HTR-8/SVneo (cell line): Measurements from ENCODE around the gene TEAD3.
"Not testable (repeated sequence)": the region's sequence is repeated elsewhere in the genome, so short reads cannot be mapped to it uniquely, and the experiment has no call there.

Experiments used
- DNase-seq: peaks from one replicate; pipeline ENCODE4 v3.0.0; 2011; ENCODE audit warnings: low spot score, mixed read lengths; ENCODE audit not compliant: insufficient read length
- FAIRE-seq: peaks from 2 replicates; lab custom pipeline; 2011; peaks lifted over from hg19 to GRCh38; lab: Jason Lieb, UNC

The TEAD3 gene

GRCh38 chr6:35454391-35455110 lies 42.3 kb downstream of the TEAD3 start:
- no peak for FAIRE-seq
- DNase-seq, result no peak

- no peak for DNase-seq
- no peak for FAIRE-seq
These were observed 43.6 kb downstream of the TEAD3 start for GRCh38 chr6:35453236-35453635.

DNA sequence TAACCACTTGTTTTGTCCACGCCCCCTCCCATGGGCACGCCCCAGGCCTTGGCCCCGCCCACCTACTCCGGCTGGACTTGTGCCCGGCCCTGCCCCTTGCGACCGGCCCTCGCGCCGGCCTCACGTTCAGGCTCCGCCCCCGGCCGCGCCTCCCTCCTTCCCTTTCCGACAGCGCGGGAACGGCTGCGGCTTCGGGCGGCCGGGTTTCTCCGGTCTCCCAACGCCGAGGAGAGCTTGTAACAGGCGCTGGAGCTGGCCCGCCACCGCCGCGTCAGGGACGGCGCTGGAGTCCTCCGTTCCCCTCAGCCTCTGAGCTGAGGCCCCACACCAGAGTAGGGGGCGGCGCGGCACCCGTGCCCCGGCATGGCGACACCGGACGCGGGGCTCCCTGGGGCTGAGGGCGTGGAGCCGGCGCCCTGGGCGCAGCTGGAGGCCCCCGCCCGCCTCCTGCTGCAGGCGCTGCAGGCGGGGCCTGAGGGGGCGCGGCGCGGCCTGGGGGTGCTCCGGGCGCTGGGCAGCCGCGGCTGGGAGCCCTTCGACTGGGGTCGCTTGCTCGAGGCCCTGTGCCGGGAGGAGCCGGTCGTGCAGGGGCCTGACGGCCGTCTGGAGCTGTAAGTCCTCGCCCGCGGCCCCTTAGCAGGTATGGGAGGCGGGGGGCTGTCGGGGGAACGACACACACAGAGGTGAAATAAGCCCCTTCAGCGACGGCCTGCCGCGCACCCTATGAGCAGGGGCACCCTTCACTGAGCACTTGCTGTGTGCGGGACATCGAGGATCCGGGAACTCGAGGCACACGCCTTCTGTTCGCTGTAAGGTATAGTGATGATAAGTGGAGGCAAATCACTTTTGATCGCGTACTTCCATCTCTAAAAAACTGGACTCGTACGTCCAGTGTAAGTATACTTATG lies 44.4 kb downstream of the TEAD3 start, which contains the start of gene FANCE:
FANCE (plus strand) TSS at position 156 of the 908 bp plus-strand sequence; CDS start at position 364, 208 bp downstream.
- peak; percentile 86 for FAIRE-seq
- DNase-seq, result peak; percentile 84

- DNase-seq, result no peak
- no peak for FAIRE-seq
These were observed 45.3 kb downstream of the TEAD3 start for GRCh38 chr6:35451354-35452182.

DNA sequence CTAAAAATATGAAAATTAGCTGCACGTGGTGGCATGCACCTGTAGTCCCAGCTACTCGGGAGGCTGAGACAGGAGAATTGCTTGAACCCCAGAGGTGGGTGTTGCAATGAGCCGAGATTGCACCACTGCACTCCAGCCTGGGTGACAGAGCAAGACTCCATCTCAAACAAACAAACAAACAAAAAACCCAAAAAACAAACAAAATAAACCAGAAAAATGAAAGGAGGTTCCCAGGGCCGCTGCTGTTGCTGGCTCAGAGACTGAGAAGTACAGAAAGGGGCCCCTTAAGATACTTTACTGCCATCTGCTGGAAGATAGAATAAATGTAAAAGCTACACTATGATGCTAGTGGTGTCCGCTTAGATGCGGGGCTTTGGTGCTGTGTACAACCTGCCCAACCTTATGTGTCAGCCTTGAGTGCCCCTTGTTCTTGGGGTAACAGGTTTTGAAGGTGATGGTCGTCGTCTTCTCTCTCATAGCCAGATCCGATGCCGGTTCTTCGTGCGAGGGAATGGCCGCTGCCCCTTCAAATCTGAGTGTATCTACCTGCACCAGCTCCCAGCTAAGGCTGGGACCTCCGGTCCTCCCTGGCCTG lies 47.5 kb downstream of the TEAD3 start:
- DNase-seq, result peak; percentile 86
- no peak for FAIRE-seq

DNA sequence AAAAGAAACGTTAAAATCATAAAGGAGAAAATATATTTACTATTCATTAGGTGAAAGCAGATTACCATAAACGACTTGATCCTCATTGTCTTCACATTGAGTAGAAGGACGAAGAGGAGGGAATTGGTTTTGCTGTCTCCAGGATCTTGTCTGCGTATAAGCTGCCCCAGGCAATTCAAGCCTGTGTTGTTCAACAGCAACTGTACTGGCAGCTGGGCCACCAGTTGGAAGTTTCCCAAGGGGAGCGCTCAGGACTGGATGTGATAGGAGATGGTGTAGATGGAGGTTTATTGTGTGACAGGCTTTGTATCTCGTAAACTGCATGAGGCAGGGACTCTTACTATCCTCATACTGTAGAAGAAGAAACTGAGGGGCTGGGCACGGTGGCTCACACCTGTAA lies 48.7 kb downstream of the TEAD3 start:
- DNase-seq (no peak), FAIRE-seq (no peak)

- FAIRE-seq (no peak), DNase-seq (no peak)
These were observed 51.2 kb downstream of the TEAD3 start for GRCh38 chr6:35445691-35446090.

GRCh38 chr6:35443341-35444030 lies 53.4 kb downstream of the TEAD3 start:
- FAIRE-seq, result no peak
- no peak for DNase-seq

DNA sequence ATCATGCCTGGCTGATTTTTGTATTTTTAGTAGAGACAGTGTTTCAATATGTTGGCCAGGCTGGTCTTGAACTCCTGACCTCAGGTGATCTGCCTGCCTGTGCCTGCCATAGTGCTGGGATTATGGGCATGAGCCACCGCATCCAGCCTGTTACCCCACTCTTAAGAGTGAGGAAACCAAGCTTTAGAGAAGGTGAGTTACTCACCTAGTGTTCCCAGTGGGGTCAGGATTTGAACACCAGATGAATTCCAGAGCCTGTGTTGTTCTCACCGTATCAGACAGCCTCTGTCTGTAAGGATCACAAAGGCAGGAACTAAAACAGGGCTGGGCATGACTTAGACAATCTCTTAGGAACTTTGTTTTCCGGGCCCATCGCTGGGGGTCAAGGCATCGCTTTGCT lies 54.2 kb downstream of the TEAD3 start:
- FAIRE-seq (no peak), DNase-seq (no peak)

DNA sequence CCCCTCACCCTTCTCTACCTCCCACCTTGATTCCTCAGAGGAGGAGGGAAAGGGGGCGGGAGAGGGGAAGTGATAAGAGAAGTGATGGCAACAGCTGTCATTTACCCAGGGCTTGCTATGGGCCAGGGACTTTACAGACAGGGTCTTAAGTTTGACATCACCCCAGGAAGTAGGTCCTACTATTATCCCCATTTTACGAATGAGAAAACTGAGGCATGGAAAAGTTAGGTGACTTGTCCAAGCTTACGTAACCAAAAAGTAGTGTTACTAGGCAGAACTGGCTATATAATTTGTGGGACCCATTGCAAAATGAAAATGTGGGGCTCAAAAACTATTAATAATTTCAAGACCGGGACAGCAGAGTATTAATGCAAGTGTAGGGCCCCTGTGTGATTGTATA lies 55.2 kb downstream of the TEAD3 start:
- no peak for DNase-seq
- FAIRE-seq, result no peak

DNA sequence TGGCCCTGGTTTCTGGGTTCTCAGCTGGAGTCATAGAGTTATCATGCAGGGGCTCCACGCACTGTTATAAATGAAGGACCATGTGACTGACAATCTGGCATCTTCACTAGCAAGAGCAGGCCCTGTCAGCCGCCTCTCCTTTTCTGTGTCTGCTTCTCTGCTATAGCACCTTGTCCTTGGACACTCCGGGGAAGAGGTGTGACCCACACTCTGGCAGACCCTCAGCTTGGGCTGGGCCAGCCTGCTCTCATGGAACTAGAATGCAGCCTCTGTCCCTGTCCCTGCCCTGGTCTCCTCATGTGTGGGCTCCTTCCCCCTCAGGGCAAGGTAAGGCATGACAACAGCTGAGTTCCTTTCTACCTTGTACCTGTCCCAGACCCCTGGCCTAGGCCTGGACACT lies 55.7 kb downstream of the TEAD3 start:
- DNase-seq (no peak), FAIRE-seq (no peak)

- no peak for DNase-seq
- no peak for FAIRE-seq
These were observed 57.6 kb downstream of the TEAD3 start for GRCh38 chr6:35439308-35439707.

DNA sequence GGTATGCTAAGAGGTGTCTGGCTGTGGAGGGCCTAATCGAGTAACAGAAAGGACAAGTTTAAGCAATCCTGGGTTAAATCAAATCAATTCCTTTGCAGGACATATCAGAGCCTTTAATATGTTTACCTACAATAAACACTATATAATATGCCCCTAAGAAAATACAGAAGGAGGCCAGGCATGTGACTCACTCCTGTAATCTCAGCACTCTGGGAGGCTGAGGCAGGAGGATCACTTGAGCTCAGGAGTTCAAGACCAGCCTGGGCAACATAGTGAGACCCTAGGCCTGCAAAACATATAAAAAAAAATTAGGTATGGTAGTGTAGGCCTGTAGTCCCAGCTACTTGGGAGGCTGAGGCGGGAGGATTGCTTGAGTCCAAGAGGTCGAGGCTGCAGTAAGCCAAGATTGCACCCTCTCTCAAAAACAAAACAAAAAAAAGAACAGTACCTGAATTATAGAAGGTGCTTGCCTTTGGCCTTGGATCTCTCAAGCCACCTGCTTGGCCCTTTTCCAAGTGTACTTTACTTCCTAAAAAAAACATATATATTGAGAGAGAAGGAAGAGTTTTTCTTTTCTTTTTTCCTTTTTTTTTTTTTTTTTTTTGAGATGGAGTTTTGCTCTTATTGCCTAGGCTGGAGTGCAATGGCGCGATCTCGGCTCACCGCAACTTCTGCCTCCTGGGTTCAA lies 58.4 kb downstream of the TEAD3 start:
- FAIRE-seq, DNase-seq: not testable (repeated sequence)

DNA sequence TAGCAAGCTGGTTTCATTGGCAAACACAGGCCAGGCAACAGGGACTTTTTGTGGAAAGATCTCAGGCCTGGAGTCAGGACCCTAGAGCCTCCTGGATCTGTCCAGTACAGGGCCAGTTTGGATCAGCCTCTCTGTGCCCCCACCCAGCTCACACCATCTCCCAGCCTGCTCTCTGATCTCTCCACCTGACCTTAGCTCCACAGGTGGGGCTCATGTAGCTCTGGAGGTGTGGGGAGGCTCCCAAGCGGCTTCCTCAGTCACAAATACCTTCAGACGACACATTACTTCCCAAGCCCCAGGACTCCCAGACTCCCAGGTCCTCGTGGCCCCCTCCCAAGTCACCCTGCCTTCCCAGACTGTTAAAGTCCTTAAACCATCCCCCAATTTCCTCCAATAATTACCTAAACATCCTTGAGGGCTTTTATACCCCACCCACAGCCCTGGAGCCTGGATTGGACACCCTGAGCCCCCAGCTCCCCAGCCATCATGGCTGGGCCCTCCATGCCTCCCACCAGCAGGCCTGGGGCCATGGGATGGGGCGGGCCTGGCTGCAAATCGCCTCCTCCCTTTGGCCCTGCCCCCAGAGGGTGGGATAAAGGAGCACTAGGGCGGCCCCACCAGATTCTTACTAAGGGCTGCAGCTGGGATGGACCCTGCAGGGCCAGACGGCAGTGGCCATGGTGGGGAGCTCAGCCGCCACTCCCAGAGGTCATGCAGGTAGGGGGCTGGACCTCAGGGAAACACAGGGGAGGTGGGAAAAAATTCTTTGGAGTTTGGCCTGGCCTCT lies 60.6 kb downstream of the TEAD3 start:
- no peak for DNase-seq
- no peak for FAIRE-seq

- DNase-seq (no peak), FAIRE-seq (no peak)
These were observed 61.6 kb downstream of the TEAD3 start for GRCh38 chr6:35435074-35435837.

GRCh38 chr6:35432702-35433101 lies 64.2 kb downstream of the TEAD3 start:
- FAIRE-seq, DNase-seq: not testable (repeated sequence)

DNA sequence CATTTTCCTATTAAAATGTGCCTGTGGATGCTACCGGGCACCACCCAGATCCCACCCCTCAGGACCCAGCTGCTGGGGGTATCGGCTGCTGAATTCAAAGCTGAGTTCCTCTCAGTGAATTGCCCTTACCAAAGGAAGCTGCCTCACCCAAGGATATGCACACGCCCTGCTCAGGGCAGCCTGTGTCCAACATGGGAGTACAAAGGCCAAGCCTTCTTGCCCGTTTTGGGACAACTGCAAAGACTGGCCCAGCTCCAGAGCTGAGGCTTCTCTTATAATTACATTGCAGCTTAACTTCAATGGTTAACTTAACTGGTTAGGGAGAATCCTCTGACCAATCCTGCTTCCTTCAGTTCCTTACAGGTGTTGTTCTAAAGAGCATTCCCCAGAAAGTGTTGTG lies 64.6 kb downstream of the TEAD3 start:
- FAIRE-seq, result no peak
- DNase-seq, result no peak
